ENCODE data around the gene HSFX4.

The HSFX4 gene

DNA sequence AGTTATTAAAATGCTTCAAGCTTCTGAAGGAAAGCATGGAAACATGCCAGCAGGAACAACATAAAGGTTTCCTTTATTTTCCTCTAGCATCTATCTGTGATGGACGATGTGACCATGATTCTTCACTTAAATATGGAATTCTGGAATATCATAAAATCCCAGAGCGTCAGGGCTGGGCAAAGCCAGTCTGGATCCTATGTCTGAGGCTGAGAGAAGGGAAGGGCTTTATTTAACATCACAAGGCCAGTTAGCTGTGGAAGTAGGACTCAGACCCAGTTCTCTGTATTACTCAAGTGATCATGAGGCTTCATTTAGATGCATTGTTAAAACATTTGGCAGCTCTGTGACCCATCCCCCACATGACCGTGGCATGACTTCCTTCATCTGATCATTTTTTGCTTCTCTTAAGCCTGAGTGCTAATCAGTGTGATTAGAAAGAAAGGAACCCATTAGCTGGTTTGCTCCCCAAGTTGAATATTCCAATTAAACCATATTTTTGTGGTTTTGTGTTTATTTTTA, 49.8 kb downstream of the HSFX4 start:
- FAIRE-seq (no peak), DNase-seq (ENCODE audit: insufficient read length, low spot score) (no peak)

More for the DNA sequence above, 49.8 kb downstream of the HSFX4 start:
- TF ChIP-seq, protein P1, sequence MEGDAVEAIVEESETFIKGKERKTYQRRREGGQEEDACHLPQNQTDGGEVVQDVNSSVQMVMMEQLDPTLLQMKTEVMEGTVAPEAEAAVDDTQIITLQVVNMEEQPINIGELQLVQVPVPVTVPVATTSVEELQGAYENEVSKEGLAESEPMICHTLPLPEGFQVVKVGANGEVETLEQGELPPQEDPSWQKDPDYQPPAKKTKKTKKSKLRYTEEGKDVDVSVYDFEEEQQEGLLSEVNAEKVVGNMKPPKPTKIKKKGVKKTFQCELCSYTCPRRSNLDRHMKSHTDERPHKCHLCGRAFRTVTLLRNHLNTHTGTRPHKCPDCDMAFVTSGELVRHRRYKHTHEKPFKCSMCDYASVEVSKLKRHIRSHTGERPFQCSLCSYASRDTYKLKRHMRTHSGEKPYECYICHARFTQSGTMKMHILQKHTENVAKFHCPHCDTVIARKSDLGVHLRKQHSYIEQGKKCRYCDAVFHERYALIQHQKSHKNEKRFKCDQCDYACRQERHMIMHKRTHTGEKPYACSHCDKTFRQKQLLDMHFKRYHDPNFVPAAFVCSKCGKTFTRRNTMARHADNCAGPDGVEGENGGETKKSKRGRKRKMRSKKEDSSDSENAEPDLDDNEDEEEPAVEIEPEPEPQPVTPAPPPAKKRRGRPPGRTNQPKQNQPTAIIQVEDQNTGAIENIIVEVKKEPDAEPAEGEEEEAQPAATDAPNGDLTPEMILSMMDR (IDR thresholded peaks at IDR 0.05; ENCODE audit: insufficient read depth, missing control alignments), result no peak
